LNCAP (cell line): ENCODE results near the gene MOB1B.

Experiments
- CTCF ChIP-seq: fragments of 450-650 bp; IDR thresholded peaks from 2 replicates; pipeline ENCODE4 v1.5.1; 2017; ENCODE audit warnings: mild to moderate bottlenecking

MOB1B gene

DNA sequence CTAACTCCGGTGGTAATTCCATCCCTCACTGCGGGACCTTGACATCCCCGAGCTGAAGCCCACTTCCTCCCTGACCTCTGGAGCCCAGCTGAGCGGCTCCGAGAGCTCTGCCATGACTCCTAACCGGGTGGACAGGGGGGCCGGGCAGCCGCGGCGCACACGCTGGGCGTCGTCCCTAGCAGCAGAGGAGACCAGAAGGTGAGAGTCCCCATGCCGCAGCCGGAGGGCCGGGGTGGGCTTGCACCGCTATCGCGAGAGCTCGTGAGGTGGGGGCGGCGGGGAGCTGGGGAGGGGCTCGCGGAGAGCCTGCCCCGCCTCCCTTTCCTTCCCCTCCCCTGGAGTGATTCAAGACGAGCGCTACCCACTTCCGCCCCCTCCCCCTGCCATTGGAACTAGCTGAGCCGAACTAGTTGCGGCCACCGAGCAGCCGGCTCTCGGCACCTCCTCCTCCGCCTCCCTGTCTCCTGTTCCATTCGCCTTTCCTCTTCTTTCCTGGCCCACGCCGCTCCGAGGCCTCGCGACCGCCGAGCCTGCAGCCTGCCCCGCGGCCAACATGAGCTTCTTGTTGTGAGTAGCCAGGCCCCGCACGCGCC, at the start of gene MOB1B:
Gene MOB1B, plus strand, starts transcription at position 386 of the 593 bp plus-strand sequence. Its CDS starts 168 bp downstream, at position 554.
- TF ChIP-seq CTCF = no peak

DNA sequence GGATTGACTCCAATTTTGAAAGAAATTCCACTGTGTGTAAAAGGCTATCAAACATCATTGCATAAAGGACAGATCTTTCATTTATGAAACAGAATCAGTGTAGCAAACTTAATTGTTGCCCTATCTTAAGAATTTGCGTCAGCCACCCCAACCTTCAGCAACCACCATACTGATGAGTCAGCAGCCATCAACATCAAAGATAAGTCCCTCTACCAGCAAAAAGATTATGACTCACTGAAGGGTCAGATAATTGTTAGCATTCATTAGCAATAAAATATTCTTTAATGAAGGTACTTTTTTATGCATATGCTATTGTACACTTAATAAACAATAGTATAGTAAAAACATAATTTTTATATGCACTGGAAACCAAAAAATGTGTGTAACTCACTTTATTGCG, 46.7 kb upstream of the MOB1B start:
- no peak for TF ChIP-seq CTCF

DNA sequence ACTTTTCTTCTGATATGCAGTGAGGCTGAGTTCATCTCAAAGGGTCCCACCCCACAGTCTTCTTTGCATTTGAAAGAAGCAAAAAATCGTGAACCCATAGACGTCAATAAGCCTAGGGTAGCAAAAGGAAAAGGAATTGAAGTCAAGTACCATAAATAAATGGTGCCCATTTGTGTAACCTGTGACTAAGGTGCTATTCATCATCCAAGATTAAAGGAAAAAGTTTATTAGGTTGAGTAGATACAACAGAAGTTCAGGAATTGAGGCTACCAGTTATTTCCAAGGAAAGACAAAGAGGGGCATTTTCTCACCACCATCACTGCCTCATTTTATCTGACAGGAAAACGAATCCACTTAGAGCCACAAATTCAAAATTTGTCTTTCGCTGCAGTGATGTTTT, 43.7 kb upstream of the MOB1B start:
- no peak for TF ChIP-seq CTCF

- TF ChIP-seq CTCF = no peak
Measured at GRCh38 chr4:70859066-70859465, 43.1 kb upstream of the MOB1B start.

GRCh38 chr4:70863099-70863790, 38.9 kb upstream of the MOB1B start:
- no peak for TF ChIP-seq CTCF

- no peak for TF ChIP-seq CTCF
Measured at GRCh38 chr4:70868778-70869177, 33.4 kb upstream of the MOB1B start.

- no peak for TF ChIP-seq CTCF
Measured at GRCh38 chr4:70873216-70873615, 29.0 kb upstream of the MOB1B start.
